OCI-LY3 (cell line): ENCODE results near the gene MYBPHL.

ENCODE experiments used
- H2AFZ ChIP-seq: fragments of 200-600, 300-600 bp; shearing (Covaris generic); 2 replicates; pipeline ENCODE4 v1.6.0; 2014; ENCODE audit warnings: antibody characterized with exemption, low read depth, low read length
- H3K27ac ChIP-seq: fragments of 200-600, 300-600 bp; sonication (generic); 2 replicates; pipeline ENCODE4 v1.5.1; 2014; ENCODE audit warnings: mild to moderate bottlenecking, low read length, moderate library complexity, mixed read lengths
- H3K27me3 ChIP-seq: fragments of 200-600, 300-600 bp; sonication (generic); 2 replicates; pipeline ENCODE4 v1.6.1; 2014; ENCODE audit warnings: low read depth, low read length, mixed read lengths
- H3K36me3 ChIP-seq: fragments of 200-600, 300-600 bp; sonication (generic); replicated peaks from 2 replicates; pipeline ENCODE3; 2014; ENCODE audit warnings: low read depth, low read length, mixed read lengths
- H3K4me1 ChIP-seq: fragments of 300-600, 200-600 bp; sonication (generic); 2 replicates; pipeline ENCODE4 v1.6.1; 2014; ENCODE audit warnings: low read length, mixed read lengths
- H3K4me2 ChIP-seq: fragments of 200-600, 300-600 bp; sonication (generic); 2 replicates; pipeline ENCODE4 v1.6.1; 2014; ENCODE audit warnings: low read length, mixed read lengths
- H3K4me3 ChIP-seq: fragments of 300-600, 200-600 bp; sonication (generic); 2 replicates; pipeline ENCODE4 v1.5.1; 2014; ENCODE audit warnings: antibody characterized with exemption, mild to moderate bottlenecking, low read length, moderate library complexity
- H3K79me2 ChIP-seq: fragments of 300-600, 200-600 bp; shearing (Covaris generic); 2 replicates; pipeline ENCODE4 v1.6.1; 2014; ENCODE audit warnings: mild to moderate bottlenecking, low read length, mixed read lengths
- H3K9ac ChIP-seq: fragments of 300-600, 200-600 bp; shearing (Covaris generic); 2 replicates; pipeline ENCODE4 v1.6.0; 2014; ENCODE audit warnings: mild to moderate bottlenecking, low read length, moderate library complexity
- H3K9me3 ChIP-seq: fragments of 200-600, 300-600 bp; shearing (Covaris generic); 2 replicates; pipeline ENCODE4 v1.6.1; 2014; ENCODE audit warnings: low read length, mixed read lengths; ENCODE audit not compliant: insufficient read depth
- H4K20me1 ChIP-seq: fragments of 200-600, 300-600 bp; sonication (generic); 2 replicates; pipeline ENCODE4 v1.6.1; 2016; ENCODE audit warnings: low read length, mixed read lengths; ENCODE audit not compliant: insufficient read depth
- CTCF ChIP-seq: fragments of 200-600, 300-600 bp; sonication (generic); IDR thresholded peaks from 2 replicates; pipeline ENCODE4 v1.5.1; 2014; ENCODE audit warnings: antibody characterized with exemption, low read length, low read depth
- EZH2phosphoT487 ChIP-seq: fragments of 200-600 bp; shearing (Covaris generic); IDR thresholded peaks from 2 replicates; pipeline ENCODE4 v1.6.1; 2018; ENCODE audit warnings: antibody characterized with exemption, mixed run types, low read depth

MYBPHL gene

GRCh38 chr1:109350655-109351054 is 43.8 kb upstream of the MYBPHL start:
- TF ChIP-seq EZH2phosphoT487 (no peak), CTCF (no peak)
- Histone ChIP-seq H3K4me1 (no peaks in the 10 kb centered on the region), H3K79me2 (no peaks in the 10 kb centered on the region), H3K27ac (no peak overlapping the region), H3K4me3 (no peak overlapping the region), H2AFZ (no peak overlapping the region), H3K27me3 (peaks cover 15% of the 10 kb centered on the region), H3K36me3 (no peaks in the 10 kb centered on the region), H3K9ac (no peak overlapping the region), H4K20me1 (no peaks in the 10 kb centered on the region), H3K9me3 (no peaks in the 10 kb centered on the region), H3K4me2 (no peak overlapping the region)

GRCh38 chr1:109350182-109350581 is 43.4 kb upstream of the MYBPHL start:
- no peak overlapping the region for H3K27ac ChIP-seq
- no peaks in the 10 kb centered on the region for H4K20me1 ChIP-seq
- no peak for TF ChIP-seq EZH2phosphoT487
- TF ChIP-seq CTCF, result no peak
- H3K27me3 ChIP-seq, result peaks cover 15% of the 10 kb centered on the region
- no peaks in the 10 kb centered on the region for H3K79me2 ChIP-seq
- no peaks in the 10 kb centered on the region for H3K36me3 ChIP-seq
- H3K9me3 ChIP-seq, result no peaks in the 10 kb centered on the region
- no peak overlapping the region for H3K4me3 ChIP-seq
- H3K4me1 ChIP-seq, result no peaks in the 10 kb centered on the region
- no peak overlapping the region for H2AFZ ChIP-seq
- no peak overlapping the region for H3K4me2 ChIP-seq
- no peak overlapping the region for H3K9ac ChIP-seq

GRCh38 chr1:109347511-109347910 is 40.7 kb upstream of the MYBPHL start:
- H3K27me3 ChIP-seq, result peaks cover 11% of the 10 kb centered on the region
- H4K20me1 ChIP-seq, result no peaks in the 10 kb centered on the region
- H3K9ac ChIP-seq, result no peak overlapping the region
- H3K36me3 ChIP-seq, result no peaks in the 10 kb centered on the region
- no peaks in the 10 kb centered on the region for H3K9me3 ChIP-seq
- no peak overlapping the region for H3K4me3 ChIP-seq
- H3K27ac ChIP-seq, result no peak overlapping the region
- H3K4me1 ChIP-seq, result no peaks in the 10 kb centered on the region
- H3K79me2 ChIP-seq, result no peaks in the 10 kb centered on the region
- H2AFZ ChIP-seq, result no peak overlapping the region
- H3K4me2 ChIP-seq, result no peak overlapping the region
- TF ChIP-seq EZH2phosphoT487 (no peak), CTCF (no peak)

- no peak overlapping the region for H3K4me3 ChIP-seq
- H2AFZ ChIP-seq, result no peak overlapping the region
- no peaks in the 10 kb centered on the region for H4K20me1 ChIP-seq
- no peaks in the 10 kb centered on the region for H3K9me3 ChIP-seq
- H3K79me2 ChIP-seq, result no peaks in the 10 kb centered on the region
- no peaks in the 10 kb centered on the region for H3K4me1 ChIP-seq
- H3K27ac ChIP-seq, result no peak overlapping the region
- no peak overlapping the region for H3K4me2 ChIP-seq
- TF ChIP-seq CTCF (no peak), EZH2phosphoT487 (no peak)
- H3K36me3 ChIP-seq, result no peaks in the 10 kb centered on the region
- peaks cover 3% of the 10 kb centered on the region; the same call in 1 of the 2 replicates for H3K27me3 ChIP-seq
- H3K9ac ChIP-seq, result no peak overlapping the region
Measured at GRCh38 chr1:109341944-109342930, 35.4 kb upstream of the MYBPHL start.
